SK-N-SH (cell line): ENCODE data around the gene ZNF30.
"Not testable (repeated sequence)": the region's sequence is repeated elsewhere in the genome, so short reads cannot be mapped to it uniquely, and the experiment has no call there.

ENCODE experiments used
- MEF2A ChIP-seq: IDR thresholded peaks from 2 replicates; pipeline ENCODE4 v1.4.0; 2012; ENCODE audit warnings: low read depth, borderline replicate concordance
- MXI1 ChIP-seq: IDR thresholded peaks from 2 replicates; pipeline ENCODE4 v1.6.1; 2012; ENCODE audit warnings: mild to moderate bottlenecking, low read depth, low read length, improper control_type of control experiment
- POLR2AphosphoS5 ChIP-seq: IDR thresholded peaks from 2 replicates; pipeline ENCODE4 v1.6.1; 2012; ENCODE audit warnings: low read depth, low read length
- RAD21 ChIP-seq: IDR thresholded peaks from 2 replicates; pipeline ENCODE4 v1.6.1; 2012; ENCODE audit warnings: mild to moderate bottlenecking, low read length
- YY1 ChIP-seq: IDR thresholded peaks from 2 replicates; pipeline ENCODE4 v1.4.0; 2012; ENCODE audit warnings: low read depth, mild to moderate bottlenecking
- TF ChIP-seq, protein P1 (sequence below): fragments of 200-600 bp; sonication (generic); IDR thresholded peaks from 2 replicates; pipeline ENCODE4 v1.6.1; 2017; ENCODE audit warnings: antibody characterized with exemption, mild to moderate bottlenecking, moderate library complexity
- TF ChIP-seq, protein P2 (sequence below): IDR thresholded peaks from 2 replicates; pipeline ENCODE4 v1.4.0; 2012; ENCODE audit warnings: low read depth
- TF ChIP-seq, protein P3 (sequence below): fragments of 150-350 bp; IDR thresholded peaks from 2 replicates; pipeline ENCODE4 v1.6.1; 2017; ENCODE audit warnings: antibody characterized with exemption, low read length, low read depth, borderline replicate concordance
- TF ChIP-seq, protein P4 (sequence below): IDR thresholded peaks from 2 replicates; pipeline ENCODE4 v1.4.0; 2012; ENCODE audit warnings: low read depth, borderline replicate concordance
- TF ChIP-seq, protein P5 (sequence below): fragments of 150-350 bp; IDR thresholded peaks from 2 replicates; pipeline ENCODE4 v1.6.1; 2016; ENCODE audit warnings: mild to moderate bottlenecking, low read depth, low read length

DNA sequence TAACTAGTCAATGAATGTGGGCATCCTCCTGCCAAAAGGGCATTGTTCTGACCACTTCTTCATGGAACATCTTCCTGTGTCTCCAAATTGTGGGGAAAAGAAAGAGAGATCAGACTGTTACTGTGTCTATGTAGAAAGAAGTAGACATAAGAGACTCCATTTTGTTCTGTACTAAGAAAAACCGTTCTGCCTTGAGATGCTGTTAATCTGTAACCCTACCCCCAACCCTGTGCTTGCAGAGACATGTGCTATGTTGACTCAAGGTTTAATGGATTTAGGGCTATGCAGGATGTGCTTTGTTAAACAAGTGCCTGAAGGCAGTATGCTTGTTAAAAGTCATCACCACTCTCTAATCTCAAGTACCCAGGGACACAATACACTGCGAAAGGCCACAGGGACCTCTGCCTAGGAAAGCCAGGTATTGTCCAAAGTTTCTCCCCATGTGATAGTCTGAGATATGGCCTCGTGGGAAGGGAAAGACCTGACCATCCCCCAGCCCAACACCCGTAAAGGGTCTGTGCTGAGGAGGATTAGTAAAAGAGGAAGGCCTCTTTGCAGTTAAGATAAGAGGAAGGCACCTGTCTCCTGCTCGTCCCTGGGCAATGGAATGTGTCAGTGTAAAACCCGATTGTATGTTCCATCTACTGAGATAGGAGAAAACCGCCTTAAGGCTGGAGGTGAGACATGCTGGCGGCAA, 6.5 kb upstream of the ZNF30 start:
- not testable (repeated sequence) for TF ChIP-seq MEF2A, MXI1, RAD21, POLR2AphosphoS5, YY1
- TF ChIP-seq, protein P1, sequence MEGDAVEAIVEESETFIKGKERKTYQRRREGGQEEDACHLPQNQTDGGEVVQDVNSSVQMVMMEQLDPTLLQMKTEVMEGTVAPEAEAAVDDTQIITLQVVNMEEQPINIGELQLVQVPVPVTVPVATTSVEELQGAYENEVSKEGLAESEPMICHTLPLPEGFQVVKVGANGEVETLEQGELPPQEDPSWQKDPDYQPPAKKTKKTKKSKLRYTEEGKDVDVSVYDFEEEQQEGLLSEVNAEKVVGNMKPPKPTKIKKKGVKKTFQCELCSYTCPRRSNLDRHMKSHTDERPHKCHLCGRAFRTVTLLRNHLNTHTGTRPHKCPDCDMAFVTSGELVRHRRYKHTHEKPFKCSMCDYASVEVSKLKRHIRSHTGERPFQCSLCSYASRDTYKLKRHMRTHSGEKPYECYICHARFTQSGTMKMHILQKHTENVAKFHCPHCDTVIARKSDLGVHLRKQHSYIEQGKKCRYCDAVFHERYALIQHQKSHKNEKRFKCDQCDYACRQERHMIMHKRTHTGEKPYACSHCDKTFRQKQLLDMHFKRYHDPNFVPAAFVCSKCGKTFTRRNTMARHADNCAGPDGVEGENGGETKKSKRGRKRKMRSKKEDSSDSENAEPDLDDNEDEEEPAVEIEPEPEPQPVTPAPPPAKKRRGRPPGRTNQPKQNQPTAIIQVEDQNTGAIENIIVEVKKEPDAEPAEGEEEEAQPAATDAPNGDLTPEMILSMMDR, result not testable (repeated sequence)
- TF ChIP-seq, protein P2, sequence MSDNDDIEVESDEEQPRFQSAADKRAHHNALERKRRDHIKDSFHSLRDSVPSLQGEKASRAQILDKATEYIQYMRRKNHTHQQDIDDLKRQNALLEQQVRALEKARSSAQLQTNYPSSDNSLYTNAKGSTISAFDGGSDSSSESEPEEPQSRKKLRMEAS, result not testable (repeated sequence)
- TF ChIP-seq, protein P3, sequence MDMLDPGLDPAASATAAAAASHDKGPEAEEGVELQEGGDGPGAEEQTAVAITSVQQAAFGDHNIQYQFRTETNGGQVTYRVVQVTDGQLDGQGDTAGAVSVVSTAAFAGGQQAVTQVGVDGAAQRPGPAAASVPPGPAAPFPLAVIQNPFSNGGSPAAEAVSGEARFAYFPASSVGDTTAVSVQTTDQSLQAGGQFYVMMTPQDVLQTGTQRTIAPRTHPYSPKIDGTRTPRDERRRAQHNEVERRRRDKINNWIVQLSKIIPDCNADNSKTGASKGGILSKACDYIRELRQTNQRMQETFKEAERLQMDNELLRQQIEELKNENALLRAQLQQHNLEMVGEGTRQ, result not testable (repeated sequence)
- TF ChIP-seq, protein P4, sequence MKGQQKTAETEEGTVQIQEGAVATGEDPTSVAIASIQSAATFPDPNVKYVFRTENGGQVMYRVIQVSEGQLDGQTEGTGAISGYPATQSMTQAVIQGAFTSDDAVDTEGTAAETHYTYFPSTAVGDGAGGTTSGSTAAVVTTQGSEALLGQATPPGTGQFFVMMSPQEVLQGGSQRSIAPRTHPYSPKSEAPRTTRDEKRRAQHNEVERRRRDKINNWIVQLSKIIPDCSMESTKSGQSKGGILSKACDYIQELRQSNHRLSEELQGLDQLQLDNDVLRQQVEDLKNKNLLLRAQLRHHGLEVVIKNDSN, result not testable (repeated sequence)
- TF ChIP-seq, protein P5, sequence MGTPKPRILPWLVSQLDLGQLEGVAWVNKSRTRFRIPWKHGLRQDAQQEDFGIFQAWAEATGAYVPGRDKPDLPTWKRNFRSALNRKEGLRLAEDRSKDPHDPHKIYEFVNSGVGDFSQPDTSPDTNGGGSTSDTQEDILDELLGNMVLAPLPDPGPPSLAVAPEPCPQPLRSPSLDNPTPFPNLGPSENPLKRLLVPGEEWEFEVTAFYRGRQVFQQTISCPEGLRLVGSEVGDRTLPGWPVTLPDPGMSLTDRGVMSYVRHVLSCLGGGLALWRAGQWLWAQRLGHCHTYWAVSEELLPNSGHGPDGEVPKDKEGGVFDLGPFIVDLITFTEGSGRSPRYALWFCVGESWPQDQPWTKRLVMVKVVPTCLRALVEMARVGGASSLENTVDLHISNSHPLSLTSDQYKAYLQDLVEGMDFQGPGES, result not testable (repeated sequence)
